ENCODE data around the gene PLEKHF1. TPM values are rescaled to one million over a fixed set of nuclear protein-coding genes. Genes with fewer than 3 reads are reported as not detected.

The PLEKHF1 gene
- total RNA-seq, 1 experiment from 2014 or later = 5.5 TPM

- intact Hi-C loops (cut with micrococcal nuclease) = no loop called here
- no peak for ATAC-seq
- BruUV-seq (replicated peaks) = no TSS peak
Observed at GRCh38 chr19:29687244-29687896, 22.1 kb downstream of the PLEKHF1 start.

GRCh38 chr19:29687897-29688728, 22.9 kb downstream of the PLEKHF1 start:
- DNase-seq (ENCODE audit: low read depth, low spot score) (no peak), ATAC-seq (no peak)
- Histone ChIP-seq H3K79me2 (ENCODE audit: insufficient read depth, low read length) (no peaks in the 10 kb centered on the region), H3K4me2 (ENCODE audit: low read length) (no peak overlapping the region), H4K20me1 (ENCODE audit: insufficient read depth) (no peaks in the 10 kb centered on the region), H3K9me3 (ENCODE audit: control insufficient read depth in 1 of 2, insufficient read depth in 1 of 2, low read depth in 1 of 2, low read length in 2 of 2) (no peaks in the 10 kb centered on the region; a peak in 2 of 4 replicates), H3K9ac (ENCODE audit: low read length) (no peak overlapping the region), H3K27me3 (ENCODE audit: insufficient read depth, low read length) (no peaks in the 10 kb centered on the region), H3K4me3 (replicated peaks in 1 of 2; ENCODE audit: low read depth in 1 of 2, low read length in 2 of 2) (no peak overlapping the region), H3K9me2 (ENCODE audit: insufficient read depth) (no peaks in the 10 kb centered on the region), H3K36me3 (ENCODE audit: control insufficient read depth in 1 of 2, insufficient read depth in 2 of 2, low read length in 2 of 2) (no peaks in the 10 kb centered on the region), H2AFZ (ENCODE audit: low read depth, low read length, poor library complexity, severe bottlenecking) (no peak overlapping the region), H3K27ac (ENCODE audit: low read depth, low read length) (no peak overlapping the region), H3K4me1 (ENCODE audit: control insufficient read depth in 1 of 2, insufficient read depth in 2 of 2, low read length in 2 of 2) (peaks cover 0 to 6% of the 10 kb centered on the region in 2 experiments; a peak in 1 of 4 replicates)
- CTCF ChIA-PET = no interaction called here
- POLR2A ChIA-PET = no interaction called here
- intact Hi-C loops (cut with micrococcal nuclease) = no loop called here
- RAD21 ChIA-PET (ENCODE audit: low non-redundant PET in 1 of 2, low total read pairs in 2 of 2, uncharacterized antibody in 2 of 2, unreplicated experiment in 2 of 2) = no interaction called here
- BruUV-seq (replicated peaks) = no TSS peak
- no peak for TF ChIP-seq CEBPB (IDR thresholded peaks at IDR 0.05; ENCODE audit: low read depth)
- no peak for TF ChIP-seq EZH2phosphoT487 (IDR thresholded peaks at IDR 0.05; ENCODE audit: borderline replicate concordance)
- no peak for TF ChIP-seq YY1 (IDR thresholded peaks at IDR 0.05; ENCODE audit: extremely low read depth, insufficient replicate concordance, low read depth, low read length)
- no peak for TF ChIP-seq MAX (IDR thresholded peaks at IDR 0.05)
- TF ChIP-seq SRF (IDR thresholded peaks at IDR 0.05; ENCODE audit: low read depth) = no peak
- no peak for TF ChIP-seq REST (IDR thresholded peaks at IDR 0.05; ENCODE audit: low read depth)
- TF ChIP-seq TCF7L2 (IDR thresholded peaks at IDR 0.05; ENCODE audit: borderline replicate concordance, extremely low read depth, insufficient read depth, insufficient read length) = no peak
- TF ChIP-seq CBX3 (IDR thresholded peaks at IDR 0.05; ENCODE audit: low read depth) = no peak; the same call in 1 of the 2 replicates
- TF ChIP-seq ELF1 (IDR thresholded peaks at IDR 0.05; ENCODE audit: borderline replicate concordance, low read depth) = no peak
- TF ChIP-seq EZH2 (IDR thresholded peaks at IDR 0.05) = no peak
- TF ChIP-seq FOSL1 (IDR thresholded peaks at IDR 0.05; ENCODE audit: low read depth) = no peak
- TF ChIP-seq POLR2A (IDR thresholded peaks at IDR 0.05; ENCODE audit: borderline replicate concordance, extremely low read depth, insufficient read depth, insufficient read length) = no peak

More at GRCh38 chr19:29687244-29687896, 22.1 kb downstream of the PLEKHF1 start:
- no peak for TF ChIP-seq ZFX (IDR thresholded peaks at IDR 0.05)
- TF ChIP-seq CEBPB (IDR thresholded peaks at IDR 0.05; ENCODE audit: low read depth) = peak; percentile 61; the same call in 1 of the 2 replicates
- 0 out of 2 replicates have a peak, but pooled peaks have one; percentile 22 for TF ChIP-seq CBX3 (IDR thresholded peaks at IDR 0.05; ENCODE audit: low read depth)
- TF ChIP-seq YY1 (IDR thresholded peaks at IDR 0.05; ENCODE audit: extremely low read depth, insufficient replicate concordance, low read depth, low read length) = no peak
- TF ChIP-seq EGR1 (IDR thresholded peaks at IDR 0.05; ENCODE audit: low read depth) = peak; percentile 44; the same call in 1 of the 2 replicates
- no peak; the same call in 1 of the 2 replicates for TF ChIP-seq JUND (IDR thresholded peaks at IDR 0.05)
- TF ChIP-seq SP1 (IDR thresholded peaks at IDR 0.05; ENCODE audit: low read depth) = peak; percentile 24; the same call in 1 of the 2 replicates
- TF ChIP-seq FOSL1 (IDR thresholded peaks at IDR 0.05; ENCODE audit: low read depth) = peak; percentile 34
- Histone ChIP-seq H3K36me3 (ENCODE audit: control insufficient read depth in 1 of 2, insufficient read depth in 2 of 2, low read length in 2 of 2) (no peaks in the 10 kb centered on the region), H3K4me3 (replicated peaks in 1 of 2; ENCODE audit: low read depth in 1 of 2, low read length in 2 of 2) (no peak overlapping the region), H3K4me1 (ENCODE audit: control insufficient read depth in 1 of 2, insufficient read depth in 2 of 2, low read length in 2 of 2) (peaks cover 0 to 6% of the 10 kb centered on the region in 2 experiments; a peak in 1 of 4 replicates), H3K9ac (ENCODE audit: low read length) (no peak overlapping the region), H2AFZ (ENCODE audit: low read depth, low read length, poor library complexity, severe bottlenecking) (no peak overlapping the region), H3K9me2 (ENCODE audit: insufficient read depth) (no peaks in the 10 kb centered on the region), H3K27me3 (ENCODE audit: insufficient read depth, low read length) (no peaks in the 10 kb centered on the region), H3K79me2 (ENCODE audit: insufficient read depth, low read length) (no peaks in the 10 kb centered on the region), H4K20me1 (ENCODE audit: insufficient read depth) (no peaks in the 10 kb centered on the region), H3K9me3 (ENCODE audit: control insufficient read depth in 1 of 2, insufficient read depth in 1 of 2, low read depth in 1 of 2, low read length in 2 of 2) (no peaks in the 10 kb centered on the region; a peak in 2 of 4 replicates), H3K27ac (ENCODE audit: low read depth, low read length) (no peak overlapping the region), H3K4me2 (ENCODE audit: low read length) (no peak overlapping the region)
- RAD21 ChIA-PET (ENCODE audit: low non-redundant PET in 1 of 2, low total read pairs in 2 of 2, uncharacterized antibody in 2 of 2, unreplicated experiment in 2 of 2) = no interaction called here
- POLR2A ChIA-PET = no interaction called here
- CTCF ChIA-PET = no interaction called here
- no peak for DNase-seq (ENCODE audit: low read depth, low spot score)
